Mucosa of rectum (tissue), 2 donors: ENCODE results near the gene WARS2.

ENCODE experiments used
- H3K27ac ChIP-seq, 2 donors: one replicate each; pipeline ENCODE4 v1.7.0; 2013; ENCODE audit warnings: inconsistent platforms in 2 of 2, low read depth in 2 of 2, low read length in 2 of 2
- H3K27me3 ChIP-seq, 2 donors: one replicate each; pipeline ENCODE4 v1.7.0; 2013; ENCODE audit warnings: low read length in 2 of 2; ENCODE audit not compliant: control insufficient read depth in 2 of 2, insufficient read depth in 2 of 2
- H3K36me3 ChIP-seq, 2 donors: one replicate each; pipeline ENCODE4 v1.7.0; 2013; ENCODE audit warnings: low read length in 2 of 2; ENCODE audit not compliant: control insufficient read depth in 2 of 2, insufficient read depth in 2 of 2
- H3K4me1 ChIP-seq, 2 donors: one replicate each; pipeline ENCODE4 v1.7.0; 2013; ENCODE audit warnings: low read length in 2 of 2, mild to moderate bottlenecking in 1 of 2; ENCODE audit not compliant: control insufficient read depth in 2 of 2, insufficient read depth in 2 of 2
- H3K4me3 ChIP-seq, 2 donors: one replicate each; pipeline ENCODE4 v1.7.0; 2013; ENCODE audit warnings: low read length in 2 of 2
- H3K9ac ChIP-seq, 2 donors: one replicate each; pipeline ENCODE4 v1.7.0; 2013; ENCODE audit warnings: low read length in 2 of 2, low read depth in 1 of 2, mild to moderate bottlenecking in 1 of 2
- H3K9me3 ChIP-seq, 2 donors: one replicate each; pipeline ENCODE4 v1.7.0; 2013; ENCODE audit warnings: low read length in 2 of 2; ENCODE audit not compliant: control insufficient read depth in 2 of 2
- donor health status: healthy.
- donor health status: Normal muscosa, but diverticular disease.

WARS2 gene

GRCh38 chr1:119075614-119076013 lies 64.8 kb downstream of the WARS2 start:
- Histone ChIP-seq H3K4me3 (no peak overlapping the region), H3K4me1 (no peaks in the 10 kb centered on the region), H3K27me3 (no peaks in the 10 kb centered on the region), H3K9me3 (no peaks in the 10 kb centered on the region), H3K36me3 (no peaks in the 10 kb centered on the region), H3K27ac (no peak overlapping the region), H3K9ac (no peak overlapping the region)

- Histone ChIP-seq H3K9ac (no peak overlapping the region), H3K36me3 (no peaks in the 10 kb centered on the region), H3K27ac (no peak overlapping the region), H3K27me3 (no peaks in the 10 kb centered on the region), H3K4me3 (no peak overlapping the region), H3K4me1 (no peaks in the 10 kb centered on the region), H3K9me3 (no peaks in the 10 kb centered on the region)
These were observed 69.1 kb downstream of the WARS2 start for GRCh38 chr1:119071321-119071720.

- H3K4me3 ChIP-seq, result no peak overlapping the region
- H3K27me3 ChIP-seq, result no peaks in the 10 kb centered on the region
- H3K9ac ChIP-seq, result no peak overlapping the region
- no peaks in the 10 kb centered on the region for H3K4me1 ChIP-seq
- H3K9me3 ChIP-seq, result no peaks in the 10 kb centered on the region
- no peaks in the 10 kb centered on the region for H3K36me3 ChIP-seq
- H3K27ac ChIP-seq, result no peak overlapping the region
These were observed 70.8 kb downstream of the WARS2 start for GRCh38 chr1:119069682-119070081.

GRCh38 chr1:119068427-119068826 lies 72.0 kb downstream of the WARS2 start:
- no peak overlapping the region for H3K27ac ChIP-seq
- H3K9me3 ChIP-seq, result no peaks in the 10 kb centered on the region
- H3K36me3 ChIP-seq, result no peaks in the 10 kb centered on the region
- H3K9ac ChIP-seq, result no peak overlapping the region
- no peaks in the 10 kb centered on the region for H3K4me1 ChIP-seq
- no peak overlapping the region for H3K4me3 ChIP-seq
- H3K27me3 ChIP-seq, result no peaks in the 10 kb centered on the region

GRCh38 chr1:119061700-119062099 lies 78.8 kb downstream of the WARS2 start:
- Histone ChIP-seq H3K9ac (no peak overlapping the region), H3K4me1 (no peaks in the 10 kb centered on the region), H3K27me3 (no peaks in the 10 kb centered on the region), H3K9me3 (no peaks in the 10 kb centered on the region), H3K4me3 (no peak overlapping the region), H3K36me3 (no peaks in the 10 kb centered on the region), H3K27ac (no peak overlapping the region)

- H3K9me3 ChIP-seq, result no peaks in the 10 kb centered on the region
- H3K9ac ChIP-seq, result no peak overlapping the region
- H3K27ac ChIP-seq, result no peak overlapping the region
- H3K36me3 ChIP-seq, result no peaks in the 10 kb centered on the region
- no peaks in the 10 kb centered on the region for H3K27me3 ChIP-seq
- H3K4me1 ChIP-seq, result no peaks in the 10 kb centered on the region
- H3K4me3 ChIP-seq, result no peak overlapping the region
These were observed 84.9 kb downstream of the WARS2 start for GRCh38 chr1:119055568-119055967.

- Histone ChIP-seq H3K9me3 (no peaks in the 10 kb centered on the region), H3K4me3 (no peak overlapping the region), H3K9ac (no peak overlapping the region), H3K36me3 (no peaks in the 10 kb centered on the region), H3K27me3 (no peaks in the 10 kb centered on the region), H3K4me1 (no peaks in the 10 kb centered on the region), H3K27ac (no peak overlapping the region)
These were observed 86.5 kb downstream of the WARS2 start for GRCh38 chr1:119053917-119054316.

GRCh38 chr1:119052267-119052666 lies 88.2 kb downstream of the WARS2 start:
- no peaks in the 10 kb centered on the region for H3K36me3 ChIP-seq
- no peak overlapping the region for H3K27ac ChIP-seq
- no peaks in the 10 kb centered on the region for H3K27me3 ChIP-seq
- no peak overlapping the region for H3K9ac ChIP-seq
- H3K4me3 ChIP-seq, result no peak overlapping the region
- H3K4me1 ChIP-seq, result no peaks in the 10 kb centered on the region
- H3K9me3 ChIP-seq, result no peaks in the 10 kb centered on the region

- H3K27me3 ChIP-seq, result no peaks in the 10 kb centered on the region
These were observed 91.6 kb downstream of the WARS2 start for GRCh38 chr1:119048624-119049404.

GRCh38 chr1:119046785-119047438 lies 93.5 kb downstream of the WARS2 start:
- Histone ChIP-seq H3K27ac (peak overlapping the region in 1 of 2 donors; percentile 17), H3K4me3 (no peak overlapping the region), H3K36me3 (no peaks in the 10 kb centered on the region), H3K27me3 (no peaks in the 10 kb centered on the region), H3K9ac (no peak overlapping the region), H3K4me1 (no peaks in the 10 kb centered on the region), H3K9me3 (no peaks in the 10 kb centered on the region)

More at GRCh38 chr1:119048624-119049404, 91.6 kb downstream of the WARS2 start:
- Histone ChIP-seq H3K4me3 (no peak overlapping the region), H3K4me1 (no peaks in the 10 kb centered on the region), H3K9me3 (no peaks in the 10 kb centered on the region), H3K9ac (no peak overlapping the region), H3K36me3 (no peaks in the 10 kb centered on the region), H3K27ac (no peak overlapping the region)
